Psoas muscle (tissue), 8 donors: ENCODE measurements around the gene TPD52L2. TPM values are rescaled to one million over a fixed set of nuclear protein-coding genes. Genes with fewer than 3 reads are reported as not detected.

Source experiments
- ATAC-seq, 4 donors: fragments of 200-7000 bp; cut with Tn5 transposase; one replicate each; pipeline ENCODE4 v1.9.1; 2020; ENCODE audit warnings: moderate library complexity in 3 of 4, mild to moderate bottlenecking in 2 of 4
- DNase-seq, 2 donors: peaks; one replicate each; pipeline ENCODE4 v3.0.0-alpha.2; 2020
- H3K27ac ChIP-seq: fragments of 200-600 bp; one replicate; pipeline ENCODE4 v1.8.0; 2022
- H3K27me3 ChIP-seq, 3 donors: fragments of 200-600 bp in 1 of 3; one replicate each; pipeline versions ENCODE4 v1.6.1 to v1.8.0; 2013 to 2022; ENCODE audit warnings: low read length in 2 of 3, mild to moderate bottlenecking in 2 of 3, moderate library complexity in 1 of 3; ENCODE audit not compliant: insufficient read depth in 3 of 3
- H3K36me3 ChIP-seq, 2 donors: fragments of 200-600 bp in 1 of 2; one replicate each; pipeline versions ENCODE4 v1.6.1 to v1.8.0; 2013 to 2022; ENCODE audit warnings: low read depth in 1 of 2, mild to moderate bottlenecking in 1 of 2, moderate library complexity in 1 of 2; ENCODE audit not compliant: insufficient read depth in 1 of 2
- H3K4me1 ChIP-seq: fragments of 200-600 bp; one replicate; pipeline ENCODE4 v1.8.0; 2022
- H3K4me3 ChIP-seq: fragments of 200-600 bp; one replicate; pipeline ENCODE4 v1.8.0; 2022; ENCODE audit warnings: mild to moderate bottlenecking
- H3K9me3 ChIP-seq: fragments of 200-600 bp; one replicate; pipeline ENCODE4 v1.8.0; 2022
- CTCF ChIP-seq: fragments of 200-600 bp; IDR thresholded peaks from one replicate; pipeline ENCODE4 v1.8.0; 2022; ENCODE audit warnings: antibody characterized with exemption
- WGBS, 3 donors: extraction: QIAGEN DNeasy Blood & Tissue Kit; methylation state at CpG; one replicate each; pipeline versions ENCODE4 v1.1.6 to v1.1.7; 2013; 5-methylcytosine and 5-hydroxymethylcytosine counted together
- intact Hi-C, 2 donors: fragments of 100-400 bp; cut with DNase I; formaldehyde crosslinking; loops; one replicate each; pipeline versions ENCODE4 v1.11.0 to v1.14.2; 2022
- polyA plus RNA-seq, 3 donors: library from polyadenylated mRNA; stranded (reverse); fragments of 200-250 nt; gene quantifications; one replicate each; pipeline ENCODE4 v1.2.3, GENCODE V29; 2013
- total RNA-seq, 4 donors: library from RNA; stranded (reverse); fragmentation: NEBNext Ultra II Directional in 2 of 4; extraction: Animal tissue kit (Norgen Biotek cat#: 25700) in 2 of 4; gene quantifications; one replicate each; pipeline versions ENCODE4 v1.2.1 to v1.2.4, GENCODE V29; 2021 to 2023
- donor health status: healthy with polysubstance abuse.
- donor health status: DM: no; HTN: no; CAD: no; lungs with moderate emphysema.
- donor health status: Bipolar disorder and iron deficiency.
- donor health status: healthy.
- donor health status: DM: yes; HTN: yes; CAD: no.
- donor health status: DM: no; HTN: no; CAD: no.
- donor health status: DM: no; HTN: no; CAD: no.
- donor health status: DM: yes; HTN: yes; CAD: no.

The TPD52L2 gene
- total and polyA plus RNA-seq, 7 donors = 40.7 to 152 (median 55.8) TPM

DNA sequence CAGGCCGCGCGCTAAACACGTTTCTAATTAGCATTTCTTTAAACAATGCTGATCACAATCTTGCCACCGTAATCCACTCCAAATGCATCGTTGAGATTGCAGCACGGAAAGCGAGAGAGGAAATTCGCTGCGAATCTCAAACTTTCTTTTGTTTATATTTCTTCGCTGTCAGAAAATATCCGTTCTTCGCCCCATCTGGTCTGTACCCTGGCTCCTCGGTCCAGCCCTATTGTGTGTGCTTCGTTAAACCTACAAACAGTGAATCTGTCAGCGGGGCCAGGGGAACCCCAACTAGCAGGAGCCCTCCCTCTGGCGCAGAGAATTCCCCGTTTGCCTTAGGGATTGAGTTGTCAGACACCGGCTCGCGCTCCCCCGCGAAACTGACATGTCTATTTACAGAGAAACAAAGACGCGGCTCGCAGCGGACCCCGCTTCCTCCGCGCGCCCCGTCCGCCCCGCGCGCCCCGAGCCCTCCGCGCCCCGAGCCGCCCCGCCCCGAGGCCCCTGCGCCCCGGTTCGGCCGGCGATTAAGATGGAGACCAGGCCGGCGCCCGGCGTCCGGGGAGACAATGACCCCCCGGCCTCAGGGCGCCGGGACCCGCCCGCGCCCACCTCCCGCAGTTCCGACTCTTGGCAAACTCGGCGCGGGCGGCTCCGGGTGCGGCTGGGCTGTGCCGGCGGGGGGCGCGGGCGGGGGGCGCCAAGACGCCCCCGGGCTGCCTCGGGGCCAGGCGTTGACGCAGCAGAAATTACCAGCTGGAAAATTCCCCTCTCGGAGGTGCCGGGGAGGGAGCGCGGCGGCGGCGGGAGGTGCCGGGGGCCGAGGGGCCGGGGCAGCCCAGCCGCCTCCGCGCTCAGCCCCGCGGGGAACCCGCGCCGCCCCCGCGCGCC, 34.9 kb upstream of the TPD52L2 start:
- H3K27ac ChIP-seq = peak overlapping the region; percentile 50
- H3K9me3 ChIP-seq = no peaks in the 10 kb centered on the region
- H3K4me1 ChIP-seq = peaks cover 16% of the 10 kb centered on the region
- no peak for ATAC-seq
- H3K4me3 ChIP-seq = peak overlapping the region; percentile 69
- no peaks in the 10 kb centered on the region for H3K36me3 ChIP-seq
- intact Hi-C loops = loop anchor here in 1 of 2 donors (2.0 kb wide), 1 partner anchor 29 kb away; no protein-coding TSS in a partner anchor
- WGBS, 3 donors = 2 to 7% (median 2%) methylated on average over 40 to 99 of the region's 99 CpGs
- peaks cover 0 to 20% (median 0%) of the 10 kb centered on the region in 3 donors for H3K27me3 ChIP-seq
- no peak for TF ChIP-seq CTCF
- no peak for DNase-seq

DNA sequence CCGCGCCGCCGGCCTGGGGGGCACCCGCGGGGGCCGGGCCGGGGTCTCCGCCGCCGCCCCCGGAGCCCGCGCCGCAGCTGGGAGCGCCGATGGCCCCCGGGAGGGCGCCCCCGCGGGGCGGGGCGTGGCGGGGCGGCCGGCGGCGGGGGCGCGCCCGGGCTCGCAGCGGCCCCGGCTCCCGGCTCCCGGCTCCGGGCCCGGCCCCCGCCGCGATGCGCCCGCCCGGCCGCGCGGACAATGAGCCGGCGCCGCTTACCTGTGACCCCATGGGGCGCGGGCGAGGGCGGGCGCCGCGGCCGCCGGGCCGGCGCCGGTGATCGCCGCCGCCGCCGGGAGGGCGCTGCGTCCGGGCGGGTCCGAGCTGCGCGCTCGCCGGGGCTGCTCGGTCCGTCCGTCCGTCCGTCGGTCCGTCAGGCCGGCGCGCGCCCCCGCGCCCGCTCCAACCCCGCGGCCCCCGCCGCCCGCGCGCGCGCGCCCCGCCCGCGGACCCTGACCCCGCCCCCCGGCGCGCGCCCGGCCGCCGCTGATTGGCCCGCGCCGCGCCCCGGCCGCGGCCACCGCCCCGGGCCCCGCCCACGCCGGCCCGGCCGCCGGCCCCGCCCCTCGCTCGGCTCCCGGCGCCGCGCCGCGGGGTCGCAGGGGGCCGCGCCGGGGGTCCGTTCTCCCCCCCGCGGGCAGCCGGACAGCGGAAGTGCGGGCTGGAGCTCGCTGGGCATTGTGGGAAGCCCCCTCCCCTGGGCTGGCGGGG, 34.1 kb upstream of the TPD52L2 start, which contains the start of gene ZBTB46:
Gene ZBTB46, minus strand, starts transcription at position 424 of the 748 bp plus-strand sequence. CDS start 40,507 bp downstream, outside the sequence.
- peak; percentile 73 to 81 for DNase-seq
- 0 to 1% (median 0%) methylated on average over 17 to 135 of the region's 147 CpGs for WGBS, 3 donors

DNA sequence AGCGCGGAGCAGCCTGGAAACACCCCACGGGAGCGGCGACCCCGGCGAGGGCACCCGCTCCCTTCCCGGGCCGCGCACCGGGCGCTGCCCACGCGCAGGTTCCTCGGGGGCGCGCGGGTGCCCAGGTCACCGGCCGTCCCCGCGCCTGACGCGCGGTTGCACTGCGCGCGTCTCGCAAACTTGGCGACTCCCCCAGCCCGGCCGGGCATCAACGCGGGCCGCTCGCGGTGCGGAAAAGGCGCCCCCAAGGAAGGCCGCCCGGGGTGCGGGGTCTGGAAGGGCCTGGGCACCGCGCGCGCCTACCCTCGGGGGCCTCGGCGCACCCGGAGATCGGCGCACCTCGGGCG, 33.5 kb upstream of the TPD52L2 start:
- Histone ChIP-seq H3K4me1 (peaks cover 16% of the 10 kb centered on the region), H3K27ac (peak overlapping the region; percentile 60), H3K36me3 (no peaks in the 10 kb centered on the region), H3K27me3 (peaks cover 0 to 20% (median 0%) of the 10 kb centered on the region in 3 donors), H3K9me3 (no peaks in the 10 kb centered on the region), H3K4me3 (peak overlapping the region; percentile 68)
- ATAC-seq (no peak), DNase-seq (no peak)
- no peak for TF ChIP-seq CTCF
- WGBS, 3 donors = 0 to 1% (median 0%) methylated on average over 25 to 55 of the region's 55 CpGs
- intact Hi-C loops = no loop called here

More for the DNA sequence above, 34.1 kb upstream of the TPD52L2 start, which contains the start of gene ZBTB46:
- TF ChIP-seq CTCF = no peak
- Histone ChIP-seq H3K36me3 (no peaks in the 10 kb centered on the region), H3K27ac (peak within 1 kb of the TSS; percentile 60), H3K27me3 (peaks cover 0 to 20% (median 0%) of the 10 kb centered on the region in 3 donors), H3K9me3 (no peaks in the 10 kb centered on the region), H3K4me1 (peaks cover 16% of the 10 kb centered on the region), H3K4me3 (peak within 1 kb of the TSS; percentile 69)
- peak; percentile 60 to 79 (median 73) for ATAC-seq
- intact Hi-C loops = no loop called here

GRCh38 chr20:63831993-63832686, 32.9 kb upstream of the TPD52L2 start:
- intact Hi-C loops = no loop called here
- H3K27me3 ChIP-seq = peaks cover 0 to 20% (median 0%) of the 10 kb centered on the region in 3 donors
- no peaks in the 10 kb centered on the region for H3K9me3 ChIP-seq
- H3K4me3 ChIP-seq = peak overlapping the region; percentile 68
- H3K36me3 ChIP-seq = no peaks in the 10 kb centered on the region
- WGBS, 3 donors = 25 to 36% (median 35%) methylated on average over 54 to 76 of the region's 76 CpGs
- ATAC-seq (peak in 1 of 4 donors; percentile 24), DNase-seq (peak in 1 of 2 donors; percentile 49)
- peaks cover 16% of the 10 kb centered on the region for H3K4me1 ChIP-seq
- peak overlapping the region; percentile 60 for H3K27ac ChIP-seq
- TF ChIP-seq CTCF = no peak
